ENCODE data around the gene RNH1.

DNA sequence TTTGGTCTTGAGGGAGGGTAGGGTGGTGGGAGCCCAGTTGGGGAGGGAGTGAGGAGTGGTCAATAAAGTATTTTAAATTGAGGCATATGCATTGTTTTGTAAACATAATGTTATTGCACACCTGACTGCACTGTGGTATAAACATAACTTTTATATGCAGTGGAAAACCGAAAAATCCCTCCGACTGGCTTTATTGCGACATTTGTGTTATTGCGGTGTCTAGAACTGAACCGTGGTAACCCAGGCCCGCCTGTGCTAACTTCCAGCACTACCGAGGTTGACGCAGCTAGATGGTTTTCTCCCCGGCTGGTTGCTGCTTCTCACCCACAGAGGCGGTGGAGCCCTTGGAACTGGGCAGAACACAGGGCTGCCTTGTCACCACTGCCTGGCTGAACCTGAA lies 7.6 kb upstream of the RNH1 start:
- TF ChIP-seq, protein P1, sequence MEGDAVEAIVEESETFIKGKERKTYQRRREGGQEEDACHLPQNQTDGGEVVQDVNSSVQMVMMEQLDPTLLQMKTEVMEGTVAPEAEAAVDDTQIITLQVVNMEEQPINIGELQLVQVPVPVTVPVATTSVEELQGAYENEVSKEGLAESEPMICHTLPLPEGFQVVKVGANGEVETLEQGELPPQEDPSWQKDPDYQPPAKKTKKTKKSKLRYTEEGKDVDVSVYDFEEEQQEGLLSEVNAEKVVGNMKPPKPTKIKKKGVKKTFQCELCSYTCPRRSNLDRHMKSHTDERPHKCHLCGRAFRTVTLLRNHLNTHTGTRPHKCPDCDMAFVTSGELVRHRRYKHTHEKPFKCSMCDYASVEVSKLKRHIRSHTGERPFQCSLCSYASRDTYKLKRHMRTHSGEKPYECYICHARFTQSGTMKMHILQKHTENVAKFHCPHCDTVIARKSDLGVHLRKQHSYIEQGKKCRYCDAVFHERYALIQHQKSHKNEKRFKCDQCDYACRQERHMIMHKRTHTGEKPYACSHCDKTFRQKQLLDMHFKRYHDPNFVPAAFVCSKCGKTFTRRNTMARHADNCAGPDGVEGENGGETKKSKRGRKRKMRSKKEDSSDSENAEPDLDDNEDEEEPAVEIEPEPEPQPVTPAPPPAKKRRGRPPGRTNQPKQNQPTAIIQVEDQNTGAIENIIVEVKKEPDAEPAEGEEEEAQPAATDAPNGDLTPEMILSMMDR (conservative IDR thresholded peaks at IDR 0.05 in 1 of 2, IDR thresholded peaks at IDR 0.05 in 1 of 2; ENCODE audit: low read depth in 1 of 2, low read length in 2 of 2): no peak
- no peak for TF ChIP-seq EZH2 (IDR thresholded peaks at IDR 0.05; ENCODE audit: low read length, missing control alignments)
